ENCODE results near the gene HOXA10.

HOXA10 gene

DNA sequence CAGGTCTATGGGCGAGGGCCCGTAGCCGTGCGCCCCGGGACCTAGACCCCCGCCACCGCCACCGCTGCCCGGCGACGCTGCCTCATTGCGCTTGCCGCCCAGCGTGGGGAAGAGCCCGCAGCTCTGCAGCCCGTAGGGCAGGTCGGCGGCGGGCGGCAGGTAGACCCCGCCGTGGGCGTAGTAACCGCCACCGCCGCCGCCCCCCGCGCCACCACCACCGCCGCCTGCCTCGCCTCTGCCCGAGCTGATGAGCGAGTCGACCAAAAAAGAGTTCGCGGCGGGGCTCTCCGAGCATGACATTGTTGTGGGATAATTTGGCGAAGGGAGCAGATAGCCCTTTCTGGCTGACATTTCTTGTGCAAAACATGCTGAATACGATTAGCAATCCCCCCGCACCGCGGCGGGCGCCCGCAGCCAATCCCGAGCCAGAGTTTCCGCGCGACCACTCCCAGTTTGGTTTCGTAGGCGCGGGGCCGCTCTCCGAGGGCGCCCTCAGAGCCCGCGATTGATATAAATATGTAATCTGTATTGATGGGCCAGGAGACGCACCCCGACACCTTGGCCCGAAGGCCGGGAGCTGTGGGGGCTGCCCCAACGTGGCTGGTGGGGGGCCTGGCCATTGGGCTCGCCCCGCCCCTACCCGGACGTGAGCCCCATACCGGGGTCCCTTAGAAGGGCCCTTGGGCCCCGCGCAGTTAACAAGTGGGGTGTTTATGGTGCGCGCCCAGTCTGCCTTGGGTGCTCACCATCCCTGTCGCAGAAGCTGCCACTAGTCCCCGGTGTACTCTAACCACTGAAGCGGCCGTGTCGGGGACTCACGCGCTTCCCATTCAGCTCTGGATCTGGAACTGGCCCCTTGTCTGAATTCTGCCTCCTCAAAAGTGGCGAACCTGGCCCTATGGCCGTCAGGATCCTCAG lies at the start of gene HOXA10:
TSS of gene HOXA10 (minus strand) at position 365 of the 918 bp plus-strand sequence. CDS start at position 351, 14 bp downstream.
- DNase-seq (ENCODE audit: low read depth in 2 of 2): no peak

DNA sequence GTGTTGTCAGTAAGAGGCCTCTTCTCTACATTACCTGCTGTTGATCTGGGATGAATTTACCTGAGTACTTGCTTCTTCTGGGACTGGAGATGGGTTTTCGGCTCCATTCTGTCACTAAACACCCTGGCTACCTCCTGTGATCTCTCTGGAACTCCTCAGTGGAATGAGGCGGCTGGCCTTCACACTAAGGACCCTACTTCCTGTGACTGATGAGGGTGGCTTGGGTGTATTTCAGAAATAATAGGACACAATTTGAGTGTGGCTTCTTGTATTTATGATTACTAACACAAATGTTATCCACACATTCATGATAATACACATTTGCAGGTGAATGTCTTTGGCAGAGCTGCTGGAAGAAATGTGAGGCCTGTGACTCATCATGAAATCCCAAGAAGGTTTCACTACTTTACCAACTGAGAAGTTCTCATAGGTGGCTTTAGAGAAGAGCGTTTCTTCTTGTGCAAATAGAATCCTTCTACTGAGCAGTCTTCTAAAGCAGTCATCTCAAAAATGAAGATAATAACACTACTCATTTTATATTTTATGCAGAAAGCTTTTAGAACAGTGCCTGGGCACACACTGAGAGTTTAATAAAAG lies 47.2 kb upstream of the HOXA10 start:
- no peak for DNase-seq (ENCODE audit: low read depth in 2 of 2)

GRCh38 chr7:27220440-27220955 lies 46.4 kb upstream of the HOXA10 start:
- no peak for DNase-seq (ENCODE audit: low read depth in 2 of 2)

- DNase-seq (ENCODE audit: low read depth in 2 of 2): no peak
Measured at GRCh38 chr7:27219821-27220220, 45.7 kb upstream of the HOXA10 start.

DNA sequence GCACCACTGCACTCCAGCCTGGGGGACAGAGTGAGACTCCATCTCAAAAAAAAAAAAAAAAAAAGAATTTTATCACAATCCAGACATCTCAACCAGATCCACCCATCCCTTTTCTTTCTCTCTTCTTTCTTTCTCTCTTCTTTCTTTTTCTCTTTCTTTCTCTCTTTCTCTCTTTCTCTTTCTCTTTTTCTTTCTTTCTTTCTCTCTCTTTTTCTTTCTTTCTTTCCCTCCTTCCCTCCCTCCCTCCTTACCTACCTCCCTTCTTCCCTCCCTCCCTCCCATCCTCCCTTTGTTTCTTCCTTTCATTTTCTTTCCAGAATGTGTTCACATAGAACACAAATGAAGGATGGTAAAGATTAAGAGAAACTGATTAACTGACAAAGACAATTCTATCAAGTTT lies 43.8 kb upstream of the HOXA10 start:
- DNase-seq (ENCODE audit: low read depth in 2 of 2): no peak

DNA sequence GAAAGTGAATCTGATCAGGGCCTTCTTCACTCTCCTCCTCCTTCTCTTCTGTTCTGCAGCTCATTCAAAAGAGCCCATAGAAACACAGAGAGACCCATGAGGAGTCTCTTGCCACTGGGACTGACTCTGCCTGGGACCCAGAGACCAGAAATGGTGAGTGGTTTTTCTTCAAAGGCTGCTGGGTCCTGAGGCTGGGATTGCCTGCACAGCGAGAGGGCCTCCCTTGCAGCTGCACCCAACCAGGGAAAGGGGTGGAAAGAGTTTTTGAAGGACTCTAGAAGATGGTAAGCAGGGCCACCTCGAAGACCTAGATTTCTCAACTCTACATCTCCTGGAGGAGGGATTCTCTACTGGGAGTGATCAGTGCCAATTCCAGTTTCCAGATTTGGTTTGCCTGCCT lies 41.2 kb upstream of the HOXA10 start:
- no peak for DNase-seq (ENCODE audit: low read depth in 2 of 2)

- DNase-seq (ENCODE audit: low read depth in 2 of 2): no peak
Measured at GRCh38 chr7:27214239-27214950, 40.3 kb upstream of the HOXA10 start.

DNA sequence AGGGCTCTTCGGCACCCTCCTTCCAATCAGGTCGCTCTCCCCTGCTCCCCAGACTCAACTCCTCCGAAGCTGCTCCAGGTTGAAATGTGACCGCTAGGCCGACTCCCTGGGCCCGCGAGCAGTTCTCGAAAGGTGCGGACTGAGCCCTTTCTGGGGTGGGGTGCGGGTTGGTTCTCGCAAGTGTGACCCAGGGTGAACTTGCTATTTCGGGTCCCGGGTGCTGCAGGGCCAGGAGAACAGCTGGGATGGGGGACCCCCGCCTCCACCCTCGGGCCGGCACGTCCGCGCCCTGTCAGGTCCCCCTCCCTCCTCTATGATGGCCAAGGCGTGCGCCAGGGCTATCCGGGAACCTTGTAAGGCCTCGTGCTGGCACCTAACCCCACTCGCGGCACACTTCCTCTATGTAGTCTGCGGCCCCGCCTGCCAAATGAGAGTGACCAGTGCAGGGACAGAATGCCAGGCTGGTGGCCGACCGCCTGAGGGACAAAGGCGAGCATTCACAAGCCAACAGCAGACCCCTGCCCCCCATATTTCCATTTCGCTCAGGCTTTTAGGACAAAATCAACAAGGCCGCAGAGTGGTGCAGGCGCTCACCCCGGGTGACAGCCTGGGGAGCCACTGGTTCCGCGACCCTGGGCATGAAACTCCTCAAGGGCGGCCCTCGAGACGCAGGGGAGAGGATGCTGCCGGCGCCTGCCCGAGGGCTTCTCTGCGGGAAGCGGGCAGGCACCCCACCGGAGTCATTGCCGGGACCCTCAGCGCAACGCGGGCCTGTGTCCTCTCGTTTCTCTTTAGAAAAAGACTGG lies 39.5 kb upstream of the HOXA10 start:
- no peak for DNase-seq (ENCODE audit: low read depth in 2 of 2)

- DNase-seq (ENCODE audit: low read depth in 2 of 2): no peak
Measured at GRCh38 chr7:27212497-27213432, 38.6 kb upstream of the HOXA10 start.

GRCh38 chr7:27211764-27212204 lies 37.7 kb upstream of the HOXA10 start:
- no peak for DNase-seq (ENCODE audit: low read depth in 2 of 2)

DNA sequence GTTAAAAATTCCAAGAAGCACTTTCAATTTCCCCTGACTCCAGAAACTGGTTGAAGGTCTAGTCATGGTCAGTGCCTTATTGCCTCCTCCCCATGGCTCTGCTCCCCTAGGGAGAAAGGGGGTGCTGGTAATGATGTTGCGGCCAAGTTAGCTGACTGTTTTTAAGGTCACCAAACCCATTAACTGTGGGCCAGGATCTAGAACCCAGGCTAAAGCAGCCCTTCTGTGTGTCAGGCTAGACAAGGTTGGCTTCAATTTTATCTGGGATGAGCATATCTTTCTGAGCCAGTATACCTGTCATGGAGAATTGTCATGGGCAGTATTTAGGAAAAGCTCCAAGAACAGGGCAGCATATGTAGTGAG lies 36.9 kb upstream of the HOXA10 start:
- no peak for DNase-seq (ENCODE audit: low read depth in 2 of 2)

DNA sequence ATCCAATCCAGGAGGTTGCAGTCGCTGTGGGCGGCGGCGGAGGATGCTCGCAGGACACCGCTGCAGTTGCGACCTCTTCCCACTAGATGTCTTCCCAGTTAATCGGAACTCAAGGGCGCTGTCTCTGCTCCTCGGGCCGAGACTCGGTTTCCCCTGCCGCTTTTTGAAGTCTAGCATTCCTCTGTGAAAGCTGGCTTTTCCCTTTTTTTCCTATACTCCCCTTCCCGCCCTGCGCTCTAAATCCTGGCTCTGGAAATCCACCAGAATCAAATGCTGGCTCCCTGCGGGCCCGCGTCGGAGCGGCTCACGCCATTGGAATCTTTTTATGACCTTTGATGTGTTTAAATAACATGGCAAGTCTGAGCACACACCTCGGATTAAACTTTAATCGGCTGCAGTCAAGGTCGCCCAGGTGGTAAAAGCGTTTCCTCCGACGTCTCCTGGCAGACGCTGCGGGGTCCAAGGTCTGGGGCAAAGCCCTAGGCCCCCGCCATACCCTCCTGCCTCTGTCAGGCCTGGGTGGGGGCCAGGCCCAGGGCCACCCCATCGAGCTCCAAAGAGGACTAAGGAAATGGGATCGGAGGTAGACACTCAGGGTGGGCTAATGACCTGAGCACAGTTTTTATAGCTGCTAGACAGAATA lies 36.4 kb upstream of the HOXA10 start:
- DNase-seq (ENCODE audit: low read depth in 2 of 2): no peak

DNA sequence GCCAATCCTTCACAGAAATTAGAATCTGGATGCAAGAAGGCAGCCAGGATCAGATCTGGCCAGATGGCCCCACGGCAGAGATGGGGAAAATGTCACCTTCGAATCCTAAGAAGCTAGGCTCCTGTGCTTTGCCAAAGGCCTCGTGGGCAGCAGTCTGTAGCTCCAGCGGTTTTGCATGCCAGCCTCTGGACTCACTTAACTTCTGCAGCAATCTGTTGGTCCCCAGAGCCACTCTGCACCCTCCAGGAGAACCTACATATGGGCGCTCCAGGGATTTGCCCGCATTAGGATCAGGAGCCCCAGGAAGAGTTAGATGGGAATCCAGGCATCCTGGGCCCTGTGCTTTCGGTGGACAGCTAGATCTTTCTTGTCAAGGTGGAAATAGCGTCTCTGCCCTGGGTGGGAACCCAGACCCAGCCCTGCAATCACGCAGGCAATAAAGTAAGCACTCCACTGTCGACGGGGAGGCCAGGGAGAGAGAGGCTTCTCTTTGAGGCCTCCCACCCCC lies 35.9 kb upstream of the HOXA10 start:
- DNase-seq (ENCODE audit: low read depth in 2 of 2): no peak

- DNase-seq (ENCODE audit: low read depth in 2 of 2): no peak
Measured at GRCh38 chr7:27208998-27209397, 34.9 kb upstream of the HOXA10 start.

- no peak for DNase-seq (ENCODE audit: low read depth in 2 of 2)
Measured at GRCh38 chr7:27207348-27207985, 33.3 kb upstream of the HOXA10 start.

- no peak for DNase-seq (ENCODE audit: low read depth in 2 of 2)
Measured at GRCh38 chr7:27205325-27206280, 31.5 kb upstream of the HOXA10 start.

DNA sequence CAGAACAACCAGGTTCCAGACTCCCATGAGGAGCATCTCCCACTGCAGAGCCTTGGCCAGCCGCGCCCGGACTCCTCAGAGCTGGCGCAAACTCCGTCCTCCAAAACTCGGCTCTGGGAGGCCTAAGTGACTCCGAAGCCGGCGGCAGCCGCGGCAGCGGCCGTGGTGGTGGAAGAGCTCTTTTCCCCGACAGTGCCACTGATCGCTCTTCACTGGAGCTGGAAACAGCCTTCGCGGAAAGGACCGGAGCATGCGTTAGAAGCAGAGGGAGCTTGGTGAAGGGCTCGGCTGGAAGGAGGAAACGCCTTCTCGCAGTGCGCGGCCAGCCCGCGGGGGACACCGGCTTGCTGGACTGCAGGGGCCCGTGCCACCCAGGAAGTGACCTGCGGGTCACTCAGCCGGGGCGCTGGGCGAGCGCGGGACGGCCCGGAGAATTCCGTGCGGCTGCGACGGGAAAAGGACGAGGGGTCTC lies 30.8 kb upstream of the HOXA10 start:
- no peak for DNase-seq (ENCODE audit: low read depth in 2 of 2)

All from stimulated activated CD8-positive, alpha-beta memory T cell treated with anti-CD3 and anti-CD28 coated beads, Interleukin-2, amount 100 ng/mL, for 1 hour (primary cell).